ENCODE results near the gene USP6NL. TPM values are rescaled to one million over a fixed set of nuclear protein-coding genes. Genes with fewer than 3 reads are reported as not detected.

USP6NL gene
- total RNA-seq, 4 donors from 2014 or later: 19.6 to 29.4 (median 25.2) TPM

DNA sequence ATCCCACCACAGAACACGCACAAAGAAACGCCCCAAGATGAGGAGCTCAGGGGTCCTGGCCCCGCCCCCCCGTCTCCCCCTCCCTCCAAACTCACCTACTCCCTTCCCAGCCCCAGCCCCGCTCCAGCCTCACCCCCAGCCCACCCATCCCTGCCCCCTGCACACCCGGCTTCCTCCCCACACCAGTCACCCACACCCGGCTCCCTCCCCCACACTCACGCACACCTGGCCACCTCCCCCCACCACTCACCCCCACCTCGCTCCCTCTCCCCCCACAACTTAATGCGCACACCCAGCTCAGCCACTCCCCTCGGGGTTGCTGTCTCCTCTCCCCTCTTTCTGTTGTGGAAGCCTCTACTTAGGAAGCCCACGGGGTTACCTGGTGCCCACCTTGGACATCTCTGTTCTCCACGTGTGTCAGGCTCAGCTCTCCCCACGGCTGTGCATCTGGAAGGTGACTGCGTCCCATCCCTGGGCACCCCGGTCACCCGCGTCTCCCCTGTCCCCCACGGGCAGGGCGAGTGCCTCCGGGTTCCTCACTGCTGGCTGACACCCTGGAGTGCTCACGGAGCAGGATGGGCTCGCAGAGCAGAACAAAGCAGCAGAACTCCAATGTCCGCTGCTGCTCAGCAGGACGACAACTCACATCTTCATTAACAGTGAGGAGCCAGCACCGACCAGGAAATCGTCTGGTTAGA, 166.8 kb downstream of the USP6NL start:
- 60 to 70% methylated on average over 20 to 27 of the region's 27 CpGs for WGBS, 2 donors
- DNase-seq (ENCODE audit: low spot score in 2 of 2): peak in 1 of 2 donors; percentile 81
- TF ChIP-seq POLR2A (IDR thresholded peaks at IDR 0.05): no peak
- TF ChIP-seq, protein P1, sequence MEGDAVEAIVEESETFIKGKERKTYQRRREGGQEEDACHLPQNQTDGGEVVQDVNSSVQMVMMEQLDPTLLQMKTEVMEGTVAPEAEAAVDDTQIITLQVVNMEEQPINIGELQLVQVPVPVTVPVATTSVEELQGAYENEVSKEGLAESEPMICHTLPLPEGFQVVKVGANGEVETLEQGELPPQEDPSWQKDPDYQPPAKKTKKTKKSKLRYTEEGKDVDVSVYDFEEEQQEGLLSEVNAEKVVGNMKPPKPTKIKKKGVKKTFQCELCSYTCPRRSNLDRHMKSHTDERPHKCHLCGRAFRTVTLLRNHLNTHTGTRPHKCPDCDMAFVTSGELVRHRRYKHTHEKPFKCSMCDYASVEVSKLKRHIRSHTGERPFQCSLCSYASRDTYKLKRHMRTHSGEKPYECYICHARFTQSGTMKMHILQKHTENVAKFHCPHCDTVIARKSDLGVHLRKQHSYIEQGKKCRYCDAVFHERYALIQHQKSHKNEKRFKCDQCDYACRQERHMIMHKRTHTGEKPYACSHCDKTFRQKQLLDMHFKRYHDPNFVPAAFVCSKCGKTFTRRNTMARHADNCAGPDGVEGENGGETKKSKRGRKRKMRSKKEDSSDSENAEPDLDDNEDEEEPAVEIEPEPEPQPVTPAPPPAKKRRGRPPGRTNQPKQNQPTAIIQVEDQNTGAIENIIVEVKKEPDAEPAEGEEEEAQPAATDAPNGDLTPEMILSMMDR (IDR thresholded peaks at IDR 0.05): no peak

GRCh38 chr10:11444155-11444530, 167.3 kb downstream of the USP6NL start:
- TF ChIP-seq POLR2A (IDR thresholded peaks at IDR 0.05): no peak
- H3K4me3 ChIP-seq (ENCODE audit: low read depth, poor library complexity, severe bottlenecking): no peak overlapping the region
- intact Hi-C loops (cut with DNase I; ENCODE audit: low total_unique reads): no loop called here
- 86 to 93% methylated on average over 11 of the region's 11 CpGs for WGBS, 2 donors
- peak in 1 of 2 donors; percentile 42 for DNase-seq (ENCODE audit: low spot score in 2 of 2)

More for the DNA sequence above, 166.8 kb downstream of the USP6NL start:
- H3K4me3 ChIP-seq (ENCODE audit: low read depth, poor library complexity, severe bottlenecking): no peak overlapping the region
- intact Hi-C loops (cut with DNase I; ENCODE audit: low total_unique reads): no loop called here

DNA sequence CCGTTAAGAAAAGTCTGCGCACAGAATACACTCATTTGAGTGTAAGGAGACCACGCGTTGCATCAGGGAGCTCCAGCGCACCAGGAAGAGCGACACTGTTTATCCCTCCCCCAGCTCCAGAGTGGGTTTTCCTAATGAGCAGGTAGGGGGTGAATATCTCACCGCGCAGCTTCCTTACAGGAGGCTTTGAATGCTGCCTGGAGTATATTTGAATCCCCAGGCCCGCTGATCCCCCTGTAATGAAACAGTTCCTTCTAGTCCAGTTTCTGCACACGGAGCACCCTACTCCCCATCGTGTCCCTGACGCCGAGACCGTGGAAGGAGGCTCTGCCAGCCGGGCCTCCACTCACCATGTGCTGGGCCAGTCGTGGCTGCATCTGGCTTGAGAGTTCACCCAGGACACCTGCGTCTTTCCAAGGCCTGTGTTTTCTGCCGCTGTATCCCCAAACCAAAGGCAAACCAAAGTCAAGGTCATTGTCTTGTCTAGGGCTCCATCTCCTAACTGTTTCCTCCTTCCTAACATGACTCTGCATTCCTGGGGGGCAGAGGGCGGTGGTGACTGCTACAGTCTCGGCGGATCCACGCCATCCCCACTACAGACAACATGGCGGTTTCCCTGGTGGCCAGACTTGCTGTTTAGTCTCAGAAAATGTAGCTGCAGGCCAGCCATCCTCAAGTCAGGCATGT, 167.8 kb downstream of the USP6NL start:
- no peak for TF ChIP-seq POLR2A (IDR thresholded peaks at IDR 0.05)
- TF ChIP-seq, protein P1 (IDR thresholded peaks at IDR 0.05): no peak
- no peak overlapping the region for H3K4me3 ChIP-seq (ENCODE audit: low read depth, poor library complexity, severe bottlenecking)
- 93 to 94% methylated on average over 23 of the region's 23 CpGs for WGBS, 2 donors
- intact Hi-C loops (cut with DNase I; ENCODE audit: low total_unique reads): no loop called here
- peak in 1 of 2 donors; percentile 68 for DNase-seq (ENCODE audit: low spot score in 2 of 2)

DNA sequence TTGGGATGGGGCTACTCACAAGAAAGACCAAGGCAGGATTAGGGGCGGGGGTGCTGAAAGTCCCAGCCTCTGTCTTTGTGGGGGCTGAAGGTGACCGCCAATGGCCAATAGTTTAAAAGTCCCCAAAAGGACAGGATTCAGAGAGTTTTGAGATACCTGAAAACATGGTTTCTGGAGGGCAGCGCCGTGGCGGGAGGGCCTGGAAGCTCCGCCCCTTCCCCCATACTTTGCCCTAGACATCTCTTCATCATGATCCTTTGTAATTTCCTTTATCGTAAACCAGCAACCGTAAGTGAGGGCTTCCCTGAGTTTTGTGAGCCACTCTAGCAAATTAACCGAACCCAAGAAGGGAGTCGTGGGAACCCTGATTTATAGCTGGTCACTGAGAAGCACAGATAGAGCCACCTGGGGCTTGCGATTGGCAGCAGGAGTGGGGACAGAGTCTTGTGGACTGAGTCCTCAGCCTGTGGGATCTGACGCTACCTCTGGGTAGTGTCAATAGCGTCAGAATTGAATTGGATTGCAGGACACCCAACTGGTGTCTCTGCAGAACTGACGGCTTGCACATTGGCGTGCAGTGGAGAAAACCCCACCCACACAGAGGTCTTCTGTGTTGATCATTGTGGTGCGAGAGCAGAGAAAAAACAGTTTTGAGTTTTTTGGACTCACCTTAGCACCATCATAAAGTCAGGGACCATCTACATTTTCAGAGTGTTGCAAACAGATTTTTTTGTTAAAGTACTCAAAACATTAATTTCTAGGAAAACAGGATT, 169.3 kb downstream of the USP6NL start:
- DNase-seq (ENCODE audit: low spot score in 2 of 2): peak in 1 of 2 donors; percentile 61
- H3K4me3 ChIP-seq (ENCODE audit: low read depth, poor library complexity, severe bottlenecking): no peak overlapping the region
- intact Hi-C loops (cut with DNase I; ENCODE audit: low total_unique reads): no loop called here
- 93 to 94% methylated on average over 16 of the region's 16 CpGs for WGBS, 2 donors
- TF ChIP-seq, protein P1 (IDR thresholded peaks at IDR 0.05): no peak
- no peak for TF ChIP-seq POLR2A (IDR thresholded peaks at IDR 0.05)

DNA sequence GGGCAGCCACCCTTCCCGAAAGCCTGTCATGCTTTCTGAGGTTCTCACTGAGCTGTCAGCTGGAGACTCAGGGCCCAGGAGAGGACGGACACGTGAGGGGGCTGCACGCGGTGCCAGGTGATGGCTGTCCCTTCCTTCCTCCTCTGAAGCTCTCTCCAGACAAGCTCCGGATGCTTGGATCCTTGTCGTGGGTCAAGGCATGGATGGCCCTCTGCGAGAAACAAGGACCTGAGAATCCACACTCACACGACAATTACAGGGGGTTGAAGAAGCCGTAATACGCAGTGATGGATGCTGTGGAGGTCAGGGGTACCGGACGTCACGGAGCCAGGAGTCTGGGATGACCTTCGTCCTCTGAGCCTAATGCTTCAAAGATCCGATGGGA, 170.3 kb downstream of the USP6NL start:
- no peak for DNase-seq (ENCODE audit: low spot score in 2 of 2)
- intact Hi-C loops (cut with DNase I; ENCODE audit: low total_unique reads): no loop called here
- no peak overlapping the region for H3K4me3 ChIP-seq (ENCODE audit: low read depth, poor library complexity, severe bottlenecking)
- WGBS, 2 donors: 91 to 95% methylated on average over 16 of the region's 16 CpGs
- TF ChIP-seq POLR2A (IDR thresholded peaks at IDR 0.05): no peak
- TF ChIP-seq, protein P1 (IDR thresholded peaks at IDR 0.05): no peak

All from lower leg skin (tissue), 4 donors.